CD4-positive, alpha-beta memory T cell (primary cell): Measurements from ENCODE around the gene STK32C. TPM values are rescaled to one million over a fixed set of nuclear protein-coding genes. Genes with fewer than 3 reads are reported as not detected.

Source experiments
- polyA plus RNA-seq, 2 donors: library from polyadenylated mRNA; unstranded; fragments of 300-500 nt; fragmentation: Illumina TruSeq; gene quantifications; one replicate each; pipeline ENCODE4 v1.2.3, GENCODE V29; 2021
- total RNA-seq, 2 experiments: library from RNA; stranded (reverse); gene quantifications; one replicate each; pipeline ENCODE4 v1.2.3, GENCODE V29; 2021

The STK32C gene
- total and polyA plus RNA-seq, 4 experiments from 2014 or later: 7.5 to 14.7 (median 10.6) TPM

Other genes starting within 250 kb of the STK32C start
- under 1 TPM; 0.29 to 0.36 TPM for gene JAKMIP3, start 242.0 kb downstream of the STK32C start, total RNA-seq
- under 1 TPM in 1 of 2 donors, not detected in 1; 0.03 TPM for gene JAKMIP3, start 242.0 kb downstream of the STK32C start, polyA plus RNA-seq
- gene DPYSL4, start 121.0 kb downstream of the STK32C start, total RNA-seq: 1 to 10 TPM in 1 of 2 experiments, under 1 TPM in 1; 0.58 to 1.8 TPM
- gene DPYSL4, start 121.0 kb downstream of the STK32C start, polyA plus RNA-seq: under 1 TPM; 0.21 to 0.24 TPM
- 1 to 10 TPM; 3.7 to 3.8 TPM for gene LRRC27, start 24.2 kb upstream of the STK32C start, total RNA-seq
- 1 to 10 TPM in 1 of 2 donors, under 1 TPM in 1; 0.90 to 2.3 TPM for gene LRRC27, start 24.2 kb upstream of the STK32C start, polyA plus RNA-seq
- 1 to 10 TPM; 9.4 to 9.9 TPM for gene PWWP2B, start 89.2 kb upstream of the STK32C start, total RNA-seq
- 1 to 10 TPM in 1 of 2 donors, under 1 TPM in 1; 0.92 to 3.2 TPM for gene PWWP2B, start 89.2 kb upstream of the STK32C start, polyA plus RNA-seq
- gene INPP5A, start 229.8 kb upstream of the STK32C start, total RNA-seq: 10 to 100 TPM; 18.9 to 19.3 TPM
- 1 to 10 TPM in 1 of 2 donors, under 1 TPM in 1; 0.61 to 2.7 TPM for gene INPP5A, start 229.8 kb upstream of the STK32C start, polyA plus RNA-seq